GM12875 (cell line): Measurements from ENCODE around the gene LRP2.

Experiments used
- H3K4me3 ChIP-seq: one replicate; pipeline ENCODE4 v1.5.1; 2011; ENCODE audit warnings: low read depth, low read length, control low read depth
- TF ChIP-seq, protein P1 (sequence below): IDR thresholded peaks from 2 replicates; pipeline ENCODE4 v1.5.1; 2011; ENCODE audit warnings: low read depth, mild to moderate bottlenecking, control low read depth, inconsistent platforms, low read length, moderate library complexity, borderline replicate concordance; ENCODE audit not compliant: insufficient read depth

The LRP2 gene

GRCh38 chr2:169091761-169092519 is 270.4 kb downstream of the LRP2 start:
- TF ChIP-seq, protein P1, sequence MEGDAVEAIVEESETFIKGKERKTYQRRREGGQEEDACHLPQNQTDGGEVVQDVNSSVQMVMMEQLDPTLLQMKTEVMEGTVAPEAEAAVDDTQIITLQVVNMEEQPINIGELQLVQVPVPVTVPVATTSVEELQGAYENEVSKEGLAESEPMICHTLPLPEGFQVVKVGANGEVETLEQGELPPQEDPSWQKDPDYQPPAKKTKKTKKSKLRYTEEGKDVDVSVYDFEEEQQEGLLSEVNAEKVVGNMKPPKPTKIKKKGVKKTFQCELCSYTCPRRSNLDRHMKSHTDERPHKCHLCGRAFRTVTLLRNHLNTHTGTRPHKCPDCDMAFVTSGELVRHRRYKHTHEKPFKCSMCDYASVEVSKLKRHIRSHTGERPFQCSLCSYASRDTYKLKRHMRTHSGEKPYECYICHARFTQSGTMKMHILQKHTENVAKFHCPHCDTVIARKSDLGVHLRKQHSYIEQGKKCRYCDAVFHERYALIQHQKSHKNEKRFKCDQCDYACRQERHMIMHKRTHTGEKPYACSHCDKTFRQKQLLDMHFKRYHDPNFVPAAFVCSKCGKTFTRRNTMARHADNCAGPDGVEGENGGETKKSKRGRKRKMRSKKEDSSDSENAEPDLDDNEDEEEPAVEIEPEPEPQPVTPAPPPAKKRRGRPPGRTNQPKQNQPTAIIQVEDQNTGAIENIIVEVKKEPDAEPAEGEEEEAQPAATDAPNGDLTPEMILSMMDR = no peak
- H3K4me3 ChIP-seq = no peak overlapping the region

GRCh38 chr2:169091256-169091655 is 271.1 kb downstream of the LRP2 start:
- no peak overlapping the region for H3K4me3 ChIP-seq
- TF ChIP-seq, protein P1 = no peak

- no peak overlapping the region for H3K4me3 ChIP-seq
- TF ChIP-seq, protein P1 = no peak
Observed at GRCh38 chr2:169090133-169090820, 272.1 kb downstream of the LRP2 start.

DNA sequence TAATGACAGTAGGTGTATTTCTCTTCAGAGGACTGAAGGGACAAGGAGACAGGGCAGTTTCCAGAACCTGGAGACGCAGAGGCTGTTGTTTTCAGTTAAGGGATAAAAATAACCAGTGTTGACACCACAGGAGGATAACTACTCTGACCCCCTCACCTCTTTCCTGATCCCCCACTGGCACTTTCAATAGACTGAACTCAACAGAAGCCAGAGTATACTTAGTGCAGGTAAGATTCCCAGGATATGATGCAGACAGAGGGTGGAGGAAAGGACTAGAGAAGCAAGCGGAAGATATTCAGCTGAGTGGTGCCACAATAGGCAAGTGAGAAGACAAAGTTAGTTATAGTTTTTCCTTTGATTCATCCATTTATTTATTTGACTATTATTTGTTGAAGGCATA is 273.2 kb downstream of the LRP2 start:
- H3K4me3 ChIP-seq = no peak overlapping the region
- TF ChIP-seq, protein P1 = no peak

- TF ChIP-seq, protein P1 = no peak
- no peak overlapping the region for H3K4me3 ChIP-seq
Observed at GRCh38 chr2:169087757-169088379, 274.5 kb downstream of the LRP2 start.

GRCh38 chr2:169086893-169087467 is 275.4 kb downstream of the LRP2 start:
- no peak overlapping the region for H3K4me3 ChIP-seq
- TF ChIP-seq, protein P1 = no peak
